Ovary (tissue), 9 donors: ENCODE data around the gene KRT82. TPM values are rescaled to one million over a fixed set of nuclear protein-coding genes. Genes with fewer than 3 reads are reported as not detected.

Experiments used
- DNase-seq, 5 donors: peaks; one replicate each; pipeline ENCODE4 v3.0.0-alpha.2; 2019 to 2020
- H3K27ac ChIP-seq, 2 donors: fragments of 200-600 bp; one replicate each; pipeline versions ENCODE4 v1.5.1 to v1.8.0; 2019 to 2022
- H3K27me3 ChIP-seq: fragments of 200-600 bp; one replicate; pipeline ENCODE4 v1.8.0; 2022
- H3K36me3 ChIP-seq: fragments of 200-600 bp; sonication (generic); one replicate; pipeline ENCODE4 v1.5.1; 2019
- H3K4me1 ChIP-seq: one replicate; pipeline ENCODE4 v1.8.1; 2013; ENCODE audit warnings: mild to moderate bottlenecking, moderate library complexity; ENCODE audit not compliant: insufficient read depth
- H3K4me3 ChIP-seq: fragments of 200-600 bp; sonication (generic); one replicate; pipeline ENCODE4 v1.5.1; 2017
- H3K9me3 ChIP-seq, 2 donors: fragments of 200-600 bp in 1 of 2; sonication (generic) in 1 of 2; one replicate each; pipeline versions ENCODE4 v1.5.1 to v1.8.1; 2013 to 2019; ENCODE audit warnings: mild to moderate bottlenecking in 1 of 2, moderate library complexity in 1 of 2
- EP300 ChIP-seq: sonication (generic); formaldehyde crosslinking; IDR thresholded peaks from one replicate; pipeline ENCODE4 v1.6.1; 2017; ENCODE audit warnings: antibody characterized with exemption
- POLR2A ChIP-seq: fragments of 450-650 bp; IDR thresholded peaks from one replicate; pipeline ENCODE4 v1.6.1; 2017; ENCODE audit warnings: antibody characterized with exemption, mild to moderate bottlenecking, moderate library complexity
- WGBS, 3 donors: extraction: QIAGEN DNeasy Blood & Tissue Kit in 1 of 3; methylation state at CpG; one replicate each; pipeline versions ENCODE4 v1.1.5 to v1.1.7; 2013 to 2017; 5-methylcytosine and 5-hydroxymethylcytosine counted together
- intact Hi-C, 4 donors: fragments of 100-400 bp; cut with DNase I; formaldehyde crosslinking; loops; one replicate each; pipeline versions ENCODE4 v1.11.0 to v1.15.1; 2022 to 2023
- polyA plus RNA-seq, 2 donors: library from polyadenylated mRNA; stranded (reverse); fragments of 200-250 nt in 1 of 2; fragments of 350-450 nt in 1 of 2; fragmentation: Illumina TruSeq in 1 of 2; extraction: RNeasy Lipid Tissue Mini Kit (QIAGEN cat#74804) in 1 of 2; gene quantifications; one replicate each; pipeline ENCODE4 v1.2.3, GENCODE V29; 2013 to 2014
- total RNA-seq, 7 donors: library from RNA; depleted of rRNA in 2 of 7; stranded (reverse); fragments of >200 nt in 2 of 7; fragmentation: NEBNext Ultra II Directional in 3 of 7; extraction: Animal tissue kit (Norgen Biotek cat#: 25700) in 3 of 7; gene quantifications; one replicate each; pipeline versions ENCODE4 v1.1.0 to v1.2.4, GENCODE V29; 2016 to 2023
- TF ChIP-seq, protein P1 (sequence below), 3 donors: fragments of 450-650 bp in 2 of 3; fragments of 200-600 bp in 1 of 3; IDR thresholded peaks; one replicate each; pipeline versions ENCODE4 v1.5.1 to v1.8.0; 2016 to 2022; ENCODE audit warnings: antibody characterized with exemption in 3 of 3, mild to moderate bottlenecking in 1 of 3
- donor health status: DM: no; HTN: no; CAD: no; lungs with moderate emphysema.
- donor health status: DM: no; HTN: no; CAD: no.
- donor health status: Bipolar disorder and iron deficiency.
- donor health status: DM: yes; HTN: yes; CAD: no.
- donor health status: DM: no; HTN: no; CAD: no.
- donor health status: DM: yes; HTN: yes; CAD: no.

Gene KRT82
- total and polyA plus RNA-seq, 9 donors = not detected

DNA sequence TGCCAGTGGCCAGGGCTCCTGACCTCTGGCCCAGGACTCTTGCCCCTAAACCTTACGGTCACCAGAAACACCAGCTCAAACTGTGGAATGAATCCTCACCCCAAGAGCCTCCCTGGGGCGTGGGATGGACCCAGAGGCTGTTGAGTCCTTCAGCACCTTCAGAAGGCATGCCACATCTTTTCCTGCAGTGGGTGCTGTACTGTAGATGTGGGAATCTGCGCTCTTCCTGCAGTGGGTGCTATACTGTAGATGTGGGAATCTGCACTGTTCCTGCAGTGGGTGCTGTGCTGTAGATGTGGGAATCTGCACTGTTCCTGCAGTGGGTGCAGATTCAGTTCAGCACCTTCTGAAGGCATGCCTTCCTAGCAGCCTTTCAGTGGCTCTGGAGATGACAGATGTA lies 1.2 kb downstream of the KRT82 start:
- Histone ChIP-seq H3K4me3 (no peak overlapping the region), H3K27ac (no peak overlapping the region), H3K4me1 (no peaks in the 10 kb centered on the region), H3K27me3 (no peaks in the 10 kb centered on the region), H3K9me3 (no peaks in the 10 kb centered on the region), H3K36me3 (no peaks in the 10 kb centered on the region)
- intact Hi-C loops = no loop called here
- TF ChIP-seq, protein P1, sequence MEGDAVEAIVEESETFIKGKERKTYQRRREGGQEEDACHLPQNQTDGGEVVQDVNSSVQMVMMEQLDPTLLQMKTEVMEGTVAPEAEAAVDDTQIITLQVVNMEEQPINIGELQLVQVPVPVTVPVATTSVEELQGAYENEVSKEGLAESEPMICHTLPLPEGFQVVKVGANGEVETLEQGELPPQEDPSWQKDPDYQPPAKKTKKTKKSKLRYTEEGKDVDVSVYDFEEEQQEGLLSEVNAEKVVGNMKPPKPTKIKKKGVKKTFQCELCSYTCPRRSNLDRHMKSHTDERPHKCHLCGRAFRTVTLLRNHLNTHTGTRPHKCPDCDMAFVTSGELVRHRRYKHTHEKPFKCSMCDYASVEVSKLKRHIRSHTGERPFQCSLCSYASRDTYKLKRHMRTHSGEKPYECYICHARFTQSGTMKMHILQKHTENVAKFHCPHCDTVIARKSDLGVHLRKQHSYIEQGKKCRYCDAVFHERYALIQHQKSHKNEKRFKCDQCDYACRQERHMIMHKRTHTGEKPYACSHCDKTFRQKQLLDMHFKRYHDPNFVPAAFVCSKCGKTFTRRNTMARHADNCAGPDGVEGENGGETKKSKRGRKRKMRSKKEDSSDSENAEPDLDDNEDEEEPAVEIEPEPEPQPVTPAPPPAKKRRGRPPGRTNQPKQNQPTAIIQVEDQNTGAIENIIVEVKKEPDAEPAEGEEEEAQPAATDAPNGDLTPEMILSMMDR (IDR thresholded peaks at IDR 0.05) = no peak
- no peak for TF ChIP-seq EP300
- no peak for TF ChIP-seq POLR2A
- WGBS, 3 donors = 79 to 90% (median 86%) methylated on average over 3 of the region's 3 CpGs
- no peak for DNase-seq

DNA sequence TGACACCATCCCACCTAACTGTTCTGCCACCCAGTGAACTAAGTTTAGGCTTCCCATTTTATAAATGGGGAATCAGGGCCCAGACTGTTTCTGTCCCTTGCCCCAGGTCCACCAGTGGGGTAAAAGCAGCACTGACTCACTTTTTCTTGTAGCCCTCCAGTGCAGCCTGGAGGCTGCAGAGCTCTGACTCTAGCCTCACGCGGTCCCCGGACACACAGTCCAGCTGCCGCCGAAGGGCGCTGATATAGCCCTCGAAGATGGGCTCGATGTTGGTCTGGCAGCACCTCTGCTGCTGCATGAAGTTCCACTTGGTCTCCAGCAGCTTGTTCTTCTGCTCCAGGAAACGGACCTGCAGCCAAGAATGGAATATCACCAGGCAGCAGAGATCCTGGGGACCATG lies 2.6 kb downstream of the KRT82 start:
- 89 to 93% (median 91%) methylated on average over 9 of the region's 9 CpGs for WGBS, 3 donors
- intact Hi-C loops = no loop called here

DNA sequence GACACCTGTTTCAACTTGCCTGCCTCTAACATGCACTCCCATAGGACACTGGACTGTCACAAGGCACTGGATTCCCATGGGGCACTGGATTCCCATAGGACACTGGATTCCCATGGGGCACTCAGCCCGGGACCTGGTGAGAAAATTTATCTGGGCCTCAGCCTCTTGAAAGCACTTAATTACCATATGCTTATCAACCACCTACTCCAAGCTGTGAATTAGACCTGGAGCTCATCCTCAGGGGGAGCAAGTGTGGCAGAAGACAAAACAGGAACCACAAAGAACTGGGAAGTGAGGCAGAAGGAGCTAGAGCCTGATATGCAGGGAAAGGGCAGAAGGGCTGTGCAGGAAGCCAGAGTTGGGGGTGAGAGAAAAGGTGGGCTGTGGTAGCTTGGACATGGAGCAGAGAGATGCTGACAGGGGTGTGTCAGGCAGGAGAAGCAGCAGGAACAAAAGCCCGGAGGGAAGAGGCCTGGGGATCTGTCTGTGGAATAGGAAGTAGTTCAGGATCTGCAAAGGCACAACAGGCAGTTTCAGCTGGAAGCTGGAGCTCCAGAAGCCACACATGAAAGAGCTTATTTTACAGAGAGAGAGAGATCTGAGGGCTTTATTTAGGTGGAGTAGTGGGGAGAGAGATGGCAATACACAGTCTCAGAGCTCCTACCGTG lies 3.1 kb downstream of the KRT82 start:
- DNase-seq = no peak
- H3K36me3 ChIP-seq = no peaks in the 10 kb centered on the region
- 51 to 59% (median 53%) methylated on average over 3 of the region's 3 CpGs for WGBS, 3 donors
- H3K4me1 ChIP-seq = no peaks in the 10 kb centered on the region
- intact Hi-C loops = no loop called here
- H3K27ac ChIP-seq = no peak overlapping the region
- no peaks in the 10 kb centered on the region for H3K27me3 ChIP-seq
- H3K9me3 ChIP-seq = no peaks in the 10 kb centered on the region
- H3K4me3 ChIP-seq = no peak overlapping the region
- TF ChIP-seq POLR2A (no peak), EP300 (no peak)
- TF ChIP-seq, protein P1 (IDR thresholded peaks at IDR 0.05) = no peak

More for the DNA sequence above, 2.6 kb downstream of the KRT82 start:
- H3K27me3 ChIP-seq = no peaks in the 10 kb centered on the region
- TF ChIP-seq POLR2A (no peak), EP300 (no peak)
- TF ChIP-seq, protein P1 (IDR thresholded peaks at IDR 0.05) = no peak
- H3K4me1 ChIP-seq = no peaks in the 10 kb centered on the region
- H3K27ac ChIP-seq = no peak overlapping the region
- H3K9me3 ChIP-seq = no peaks in the 10 kb centered on the region
- no peaks in the 10 kb centered on the region for H3K36me3 ChIP-seq
- H3K4me3 ChIP-seq = no peak overlapping the region
- no peak for DNase-seq

DNA sequence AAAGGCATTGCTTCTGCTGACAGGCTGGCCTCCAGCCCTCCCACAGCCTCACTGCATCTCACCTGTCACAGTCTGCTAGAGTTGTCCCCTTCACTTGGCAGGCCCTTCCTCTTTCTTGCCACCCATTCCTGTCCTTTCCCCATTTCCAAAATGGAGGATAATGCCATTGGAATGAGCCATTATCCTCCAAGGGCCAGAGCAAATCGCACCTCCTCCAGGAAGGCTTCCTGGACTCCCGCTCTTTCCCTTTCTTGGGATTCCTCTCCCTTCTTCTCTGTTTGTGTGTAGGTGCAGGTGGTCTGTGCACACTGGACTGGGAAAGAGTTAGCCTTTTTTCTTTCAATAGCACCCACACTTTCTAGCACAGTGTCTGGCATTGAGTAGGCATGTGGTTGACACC lies 3.8 kb downstream of the KRT82 start:
- no peaks in the 10 kb centered on the region for H3K9me3 ChIP-seq
- no peak for DNase-seq
- no peaks in the 10 kb centered on the region for H3K36me3 ChIP-seq
- no peak overlapping the region for H3K4me3 ChIP-seq
- intact Hi-C loops = no loop called here
- TF ChIP-seq, protein P1 (IDR thresholded peaks at IDR 0.05) = no peak
- TF ChIP-seq POLR2A (no peak), EP300 (no peak)
- H3K4me1 ChIP-seq = no peaks in the 10 kb centered on the region
- 94 to 98% (median 95%) methylated on average over 2 of the region's 2 CpGs for WGBS, 3 donors
- no peak overlapping the region for H3K27ac ChIP-seq
- H3K27me3 ChIP-seq = no peaks in the 10 kb centered on the region
